ENCODE data around the gene KRT20. TPM values are rescaled to one million over a fixed set of nuclear protein-coding genes. Genes with fewer than 3 reads are reported as not detected.

The KRT20 gene
- total RNA-seq, 1 experiment from 2014 or later, result 0.18 TPM

DNA sequence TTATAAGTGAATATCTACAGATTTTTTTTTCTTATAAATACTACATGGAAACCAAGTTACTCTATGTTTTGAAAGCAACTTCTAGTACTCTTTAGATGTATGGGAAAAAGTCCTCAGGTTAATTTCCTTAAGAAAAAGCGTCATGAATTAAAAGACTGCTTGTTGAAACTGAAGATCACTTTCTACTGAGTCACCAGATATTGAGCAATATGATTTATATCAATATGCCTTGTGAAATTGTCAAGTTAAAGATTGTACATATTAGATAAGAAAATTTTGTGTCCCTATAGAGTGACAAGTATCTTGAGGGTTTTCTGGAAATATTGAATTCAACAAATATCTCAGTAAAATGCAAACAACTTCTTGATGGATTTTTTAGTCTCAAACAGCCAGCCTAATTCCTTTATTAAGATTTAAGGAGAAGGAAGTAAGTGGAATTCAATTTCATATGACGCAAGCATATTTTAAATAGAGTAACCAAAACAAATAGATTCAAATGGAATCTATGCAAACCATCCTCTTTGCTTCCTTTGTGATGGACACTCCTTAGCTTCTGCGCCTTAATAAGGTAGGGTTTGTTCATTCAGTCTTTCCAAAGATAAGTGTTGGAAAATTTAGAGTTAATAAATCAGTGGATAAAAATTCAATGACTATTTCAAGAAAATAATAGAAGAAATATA, 34.6 kb downstream of the KRT20 start:
- Histone ChIP-seq H3K4me2 (ENCODE audit: low read length) (0 out of 2 replicates have a peak overlapping the region, but pooled peaks have one; percentile 21), H3K36me3 (ENCODE audit: low read depth, low read length) (no peaks in the 10 kb centered on the region), H3K79me2 (ENCODE audit: low read length) (no peaks in the 10 kb centered on the region), H3K9ac (ENCODE audit: low read length) (peak overlapping the region; percentile 9; the same call in 1 of the 2 replicates), H4K20me1 (ENCODE audit: low read length) (no peaks in the 10 kb centered on the region), H3K27me3 (ENCODE audit: low read length) (no peaks in the 10 kb centered on the region), H3K27ac (ENCODE audit: low read length) (peak overlapping the region; percentile 62), H3F3A (ENCODE audit: low read length, unreplicated experiment) (no peaks in the 10 kb centered on the region), H3K4me1 (ENCODE audit: insufficient read depth, low read length) (peaks cover 41% of the 10 kb centered on the region), H3K4me3 (ENCODE audit: low read length) (no peak overlapping the region), H2AFZ (ENCODE audit: low read length) (no peak overlapping the region), H3K9me3 (ENCODE audit: low read length) (no peaks in the 10 kb centered on the region), H3K9me2 (replicated peaks; ENCODE audit: low read length) (no peaks in the 10 kb centered on the region)
- CTCF ChIA-PET, result no interaction called here
- POLR2A ChIA-PET (ENCODE audit: unreplicated experiment), result no interaction called here
- ATAC-seq (no peak), DNase-seq (peak; percentile 51)
- TF ChIP-seq EZH2 (IDR thresholded peaks at IDR 0.05; ENCODE audit: low read length, unreplicated experiment) (no peak), EZH2phosphoT487 (IDR thresholded peaks at IDR 0.05; ENCODE audit: borderline replicate concordance, low read length) (no peak)
- TF ChIP-seq, protein P1, sequence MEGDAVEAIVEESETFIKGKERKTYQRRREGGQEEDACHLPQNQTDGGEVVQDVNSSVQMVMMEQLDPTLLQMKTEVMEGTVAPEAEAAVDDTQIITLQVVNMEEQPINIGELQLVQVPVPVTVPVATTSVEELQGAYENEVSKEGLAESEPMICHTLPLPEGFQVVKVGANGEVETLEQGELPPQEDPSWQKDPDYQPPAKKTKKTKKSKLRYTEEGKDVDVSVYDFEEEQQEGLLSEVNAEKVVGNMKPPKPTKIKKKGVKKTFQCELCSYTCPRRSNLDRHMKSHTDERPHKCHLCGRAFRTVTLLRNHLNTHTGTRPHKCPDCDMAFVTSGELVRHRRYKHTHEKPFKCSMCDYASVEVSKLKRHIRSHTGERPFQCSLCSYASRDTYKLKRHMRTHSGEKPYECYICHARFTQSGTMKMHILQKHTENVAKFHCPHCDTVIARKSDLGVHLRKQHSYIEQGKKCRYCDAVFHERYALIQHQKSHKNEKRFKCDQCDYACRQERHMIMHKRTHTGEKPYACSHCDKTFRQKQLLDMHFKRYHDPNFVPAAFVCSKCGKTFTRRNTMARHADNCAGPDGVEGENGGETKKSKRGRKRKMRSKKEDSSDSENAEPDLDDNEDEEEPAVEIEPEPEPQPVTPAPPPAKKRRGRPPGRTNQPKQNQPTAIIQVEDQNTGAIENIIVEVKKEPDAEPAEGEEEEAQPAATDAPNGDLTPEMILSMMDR (conservative IDR thresholded peaks at IDR 0.05; ENCODE audit: low read depth, low read length), result no peak
- BruUV-seq (replicated peaks), result no TSS peak
- intact Hi-C loops (cut with micrococcal nuclease), result loop anchor here (10.0 kb wide), 1 partner anchor 814 kb away; no protein-coding TSS in a partner anchor

DNA sequence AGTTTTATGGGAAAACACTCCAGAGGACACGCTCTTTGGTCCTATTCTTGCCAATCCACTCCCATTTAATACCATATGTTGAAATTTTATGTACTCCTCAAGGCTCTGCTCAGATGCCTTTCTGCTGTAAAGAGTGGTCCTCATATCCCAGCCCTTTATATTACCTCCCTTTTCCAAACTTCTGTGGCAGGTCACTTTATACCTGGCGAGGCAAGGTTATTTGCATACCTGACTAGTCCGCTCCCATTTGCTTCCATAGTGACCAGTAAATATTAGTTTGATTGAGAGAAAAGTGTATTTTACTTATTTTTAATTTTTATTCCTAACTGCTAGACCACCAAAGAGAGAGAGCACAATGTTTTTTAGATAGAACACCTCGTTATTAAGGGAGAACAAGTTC, 35.3 kb downstream of the KRT20 start:
- no TSS peak for BruUV-seq (replicated peaks)
- CTCF ChIA-PET, result no interaction called here

More for the DNA sequence above, 35.3 kb downstream of the KRT20 start:
- intact Hi-C loops (cut with micrococcal nuclease), result loop anchor here (10.0 kb wide), 1 partner anchor 815 kb away; no protein-coding TSS in a partner anchor
- no peak overlapping the region for H3K4me3 ChIP-seq (ENCODE audit: low read length)
- peak overlapping the region; percentile 62 for H3K27ac ChIP-seq (ENCODE audit: low read length)
- DNase-seq (no peak), ATAC-seq (no peak)
- TF ChIP-seq EZH2phosphoT487 (IDR thresholded peaks at IDR 0.05; ENCODE audit: borderline replicate concordance, low read length), result no peak
- TF ChIP-seq, protein P1 (conservative IDR thresholded peaks at IDR 0.05; ENCODE audit: low read depth, low read length), result no peak
- H3K9ac ChIP-seq (ENCODE audit: low read length), result peak overlapping the region; percentile 9; the same call in 1 of the 2 replicates
- 0 out of 2 replicates have a peak overlapping the region, but pooled peaks have one; percentile 18 for H3K4me2 ChIP-seq (ENCODE audit: low read length)
- no peaks in the 10 kb centered on the region for H4K20me1 ChIP-seq (ENCODE audit: low read length)
- no peaks in the 10 kb centered on the region for H3K27me3 ChIP-seq (ENCODE audit: low read length)
- no peaks in the 10 kb centered on the region for H3K9me2 ChIP-seq (replicated peaks; ENCODE audit: low read length)
- no peak overlapping the region for H2AFZ ChIP-seq (ENCODE audit: low read length)
- no peaks in the 10 kb centered on the region for H3F3A ChIP-seq (ENCODE audit: low read length, unreplicated experiment)
- POLR2A ChIA-PET (ENCODE audit: unreplicated experiment), result no interaction called here
- H3K4me1 ChIP-seq (ENCODE audit: insufficient read depth, low read length), result peaks cover 40% of the 10 kb centered on the region
- no peaks in the 10 kb centered on the region for H3K36me3 ChIP-seq (ENCODE audit: low read depth, low read length)
- H3K79me2 ChIP-seq (ENCODE audit: low read length), result no peaks in the 10 kb centered on the region
- H3K9me3 ChIP-seq (ENCODE audit: low read length), result no peaks in the 10 kb centered on the region
